ENCODE data around the gene KREMEN2. TPM values are rescaled to one million over a fixed set of nuclear protein-coding genes. Genes with fewer than 3 reads are reported as not detected.

Gene KREMEN2
- polyA plus RNA-seq, 3 donors: 0.09 TPM; not detected in 2

- Histone ChIP-seq H3K9ac (ENCODE audit: insufficient read depth, low read length, poor library complexity, severe bottlenecking) (peak overlapping the region; percentile 69), H3K36me3 (replicated peaks in 1 of 2; ENCODE audit: control insufficient read depth in 1 of 2, insufficient read depth in 2 of 2, low read length in 2 of 2) (peaks cover 12 to 17% of the 10 kb centered on the region in 2 donors), H3K79me2 (ENCODE audit: insufficient read depth, low read length) (peaks cover 23% of the 10 kb centered on the region), H3K4me2 (replicated peaks; ENCODE audit: extremely low read depth, low read length, poor library complexity, severe bottlenecking) (peak overlapping the region; percentile 100), H2AFZ (ENCODE audit: insufficient read depth, low read depth, low read length, poor library complexity, severe bottlenecking) (peak overlapping the region; percentile 91), H3K4me3 (replicated peaks in 1 of 3; ENCODE audit: low read depth in 2 of 3, low read length in 3 of 3) (peak overlapping the region; percentile 31 to 95 (median 49)), H3K27me3 (ENCODE audit: control insufficient read depth in 2 of 2, insufficient read depth in 2 of 2, low read length in 2 of 2) (peaks cover 17 to 50% of the 10 kb centered on the region in 2 donors), H3K9me3 (replicated peaks in 1 of 2; ENCODE audit: control insufficient read depth in 1 of 2, insufficient read depth in 1 of 2, low read length in 2 of 2) (peaks cover 0 to 8% of the 10 kb centered on the region in 2 donors), H3K4me1 (ENCODE audit: control insufficient read depth in 1 of 2, insufficient read depth in 2 of 2, low read length in 2 of 2) (peaks cover 56 to 72% of the 10 kb centered on the region in 2 donors), H4K20me1 (ENCODE audit: insufficient read depth, low read length) (peaks cover 44% of the 10 kb centered on the region), H3K27ac (ENCODE audit: low read depth in 1 of 2, low read length in 2 of 2) (peak overlapping the region in 1 of 2 donors; percentile 20)
- peaks cover 36 to 54% (median 40%) of the 10 kb centered on the region in 3 donors for H3K27me3 Mint-ChIP-seq (ENCODE audit: low read depth in 3 of 3)
- intact Hi-C loops (cut with micrococcal nuclease): loop anchor here (2.0 to 5.0 kb wide), 2 partner anchors 14 to 54 kb away; partner anchors contain the start of genes HCFC1R1 (in 1 of the 2), THOC6 (in 1 of the 2) and TNFRSF12A (in 1 of the 2)
- peaks cover 0 to 22% (median 7%) of the 10 kb centered on the region in 7 donors for H3K9me3 Mint-ChIP-seq
- peak overlapping the region in 4 of 7 donors; percentile 24 to 83 (median 56) for H3K27ac Mint-ChIP-seq
- peaks cover 15 to 17% of the 10 kb centered on the region in 2 donors for H3K36me3 Mint-ChIP-seq
- TF ChIP-seq CTCF (IDR thresholded peaks at IDR 0.05): no peak
- 16% methylated on average over 15 of the region's 18 CpGs for WGBS (ENCODE audit: insufficient coverage)
- peak; percentile 68 to 80 (median 73) for DNase-seq
- peak overlapping the region; percentile 77 to 85 for H3K4me3 Mint-ChIP-seq
- H3K4me1 Mint-ChIP-seq: peaks cover 46% of the 10 kb centered on the region
Observed at GRCh38 chr16:2968368-2968737, 4.3 kb downstream of the KREMEN2 start.

GRCh38 chr16:2968738-2969544, 4.9 kb downstream of the KREMEN2 start, which contains the start of gene PAQR4:
Gene PAQR4, plus strand, starts transcription at chr16:2969348. Its CDS starts 327 bp downstream, at chr16:2969675.
- WGBS (ENCODE audit: insufficient coverage): under 1% methylated on average over 98 of the region's 98 CpGs
- Mint-ChIP-seq H3K27me3 (ENCODE audit: low read depth in 3 of 3) (peaks cover 30 to 48% (median 34%) of the 10 kb centered on the region in 3 donors), H3K4me1 (peaks cover 41% of the 10 kb centered on the region), H3K9me3 (peaks cover 0 to 18% (median 7%) of the 10 kb centered on the region in 7 donors), H3K4me3 (peak within 1 kb of the TSS; percentile 77 to 85), H3K27ac (peak within 1 kb of the TSS in 5 of 7 donors; percentile 24 to 83 (median 70)), H3K36me3 (peaks cover 15 to 17% of the 10 kb centered on the region in 2 donors)
- Histone ChIP-seq H3K4me2 (replicated peaks; ENCODE audit: extremely low read depth, low read length, poor library complexity, severe bottlenecking) (peak within 1 kb of the TSS; percentile 100), H4K20me1 (ENCODE audit: insufficient read depth, low read length) (peaks cover 42% of the 10 kb centered on the region), H2AFZ (ENCODE audit: insufficient read depth, low read depth, low read length, poor library complexity, severe bottlenecking) (peak within 1 kb of the TSS; percentile 91), H3K4me1 (ENCODE audit: control insufficient read depth in 1 of 2, insufficient read depth in 2 of 2, low read length in 2 of 2) (peaks cover 50 to 66% of the 10 kb centered on the region in 2 donors), H3K9ac (ENCODE audit: insufficient read depth, low read length, poor library complexity, severe bottlenecking) (peak within 1 kb of the TSS; percentile 69), H3K79me2 (ENCODE audit: insufficient read depth, low read length) (peaks cover 23% of the 10 kb centered on the region), H3K9me3 (replicated peaks in 1 of 2; ENCODE audit: control insufficient read depth in 1 of 2, insufficient read depth in 1 of 2, low read length in 2 of 2) (peaks cover 0 to 8% of the 10 kb centered on the region in 2 donors), H3K4me3 (replicated peaks in 1 of 3; ENCODE audit: low read depth in 2 of 3, low read length in 3 of 3) (peak within 1 kb of the TSS; percentile 63 to 95 (median 63)), H3K27ac (ENCODE audit: low read depth in 1 of 2, low read length in 2 of 2) (peak within 1 kb of the TSS; percentile 20 to 53), H3K27me3 (ENCODE audit: control insufficient read depth in 2 of 2, insufficient read depth in 2 of 2, low read length in 2 of 2) (peaks cover 17 to 44% of the 10 kb centered on the region in 2 donors), H3K36me3 (replicated peaks in 1 of 2; ENCODE audit: control insufficient read depth in 1 of 2, insufficient read depth in 2 of 2, low read length in 2 of 2) (peaks cover 16 to 20% of the 10 kb centered on the region in 2 donors)
- intact Hi-C loops (cut with micrococcal nuclease): loop anchor here (2.0 to 5.0 kb wide), 2 partner anchors 14 to 53 kb away; partner anchors contain the start of genes HCFC1R1 (in 1 of the 2), THOC6 (in 1 of the 2) and TNFRSF12A (in 1 of the 2)
- TF ChIP-seq CTCF (IDR thresholded peaks at IDR 0.05): no peak
- peak; percentile 87 to 92 (median 87) for DNase-seq
